Stimulated activated CD8-positive, alpha-beta memory T cell treated with anti-CD3 and anti-CD28 coated beads, Interleukin-15, amount 100 ng/mL, for 48 hours (primary cell): ENCODE results near the gene AP1B1.
"Not testable (repeated sequence)": the region's sequence is repeated elsewhere in the genome, so short reads cannot be mapped to it uniquely, and the experiment has no call there.

Experiments
- DNase-seq, 2 donors: peaks; one replicate each; pipeline ENCODE4 v3.0.0-alpha.2; 2020; ENCODE audit warnings: low read depth in 2 of 2

Gene AP1B1

GRCh38 chr22:29387921-29388758 is at the start of gene AP1B1:
Gene AP1B1 (minus strand): TSS chr22:29388570. CDS start chr22:29367243, 21,327 bp downstream.
- peak; percentile 96 for DNase-seq

- no peak for DNase-seq
These were observed 47.1 kb upstream of the AP1B1 start for GRCh38 chr22:29435236-29436136.

GRCh38 chr22:29434288-29434687 is 45.9 kb upstream of the AP1B1 start:
- no peak for DNase-seq

GRCh38 chr22:29433856-29434255 is 45.5 kb upstream of the AP1B1 start:
- DNase-seq = no peak

GRCh38 chr22:29431986-29432385 is 43.6 kb upstream of the AP1B1 start:
- no peak for DNase-seq

GRCh38 chr22:29427176-29427760 is 38.9 kb upstream of the AP1B1 start:
- DNase-seq = no peak

- no peak for DNase-seq
These were observed 38.1 kb upstream of the AP1B1 start for GRCh38 chr22:29426476-29426875.

GRCh38 chr22:29418704-29419103 is 30.3 kb upstream of the AP1B1 start:
- not testable (repeated sequence) for DNase-seq

GRCh38 chr22:29414951-29415591 is 26.7 kb upstream of the AP1B1 start:
- peak; percentile 32 to 42 for DNase-seq

GRCh38 chr22:29412772-29413171 is 24.4 kb upstream of the AP1B1 start:
- not testable (repeated sequence) for DNase-seq

- not testable (repeated sequence) for DNase-seq
These were observed 23.3 kb upstream of the AP1B1 start for GRCh38 chr22:29411569-29412211.

GRCh38 chr22:29408940-29409339 is 20.6 kb upstream of the AP1B1 start:
- DNase-seq = no peak

- DNase-seq = not testable (repeated sequence)
These were observed 13.2 kb upstream of the AP1B1 start for GRCh38 chr22:29401538-29401937.

GRCh38 chr22:29400576-29400975 is 12.2 kb upstream of the AP1B1 start:
- DNase-seq = no peak

GRCh38 chr22:29397791-29398190 is 9.4 kb upstream of the AP1B1 start:
- DNase-seq = no peak

GRCh38 chr22:29396126-29396525 is 7.8 kb upstream of the AP1B1 start:
- no peak for DNase-seq

- DNase-seq = peak; percentile 25 to 29
These were observed 6.7 kb upstream of the AP1B1 start for GRCh38 chr22:29394931-29395581.

GRCh38 chr22:29393019-29393608 is 4.7 kb upstream of the AP1B1 start:
- DNase-seq = no peak

GRCh38 chr22:29391546-29391945 is 3.2 kb upstream of the AP1B1 start:
- DNase-seq = no peak

GRCh38 chr22:29390270-29390669 is 1.9 kb upstream of the AP1B1 start:
- DNase-seq = no peak
